HEK293 (cell line): ENCODE data around the gene SMAD7.

Source experiments
- CTCF ChIA-PET: fragments of 350-600 bp; formaldehyde crosslinking; extraction: SDS; loops from one replicate; lab custom pipeline; 2021; ENCODE audit warnings: antibody characterized with exemption; lab: Yijun Ruan, JAX
- POLR2A ChIA-PET: fragments of 300-600 bp; formaldehyde crosslinking; extraction: SDS; loops from one replicate; lab custom pipeline; 2020; ENCODE audit warnings: antibody characterized with exemption, inconsistent platforms; lab: Yijun Ruan, JAX
- H3K27ac ChIP-seq: fragments of 200-500 bp; sonication (Bioruptor generic); 2 replicates; pipeline ENCODE4 v1.5.1; 2014; ENCODE audit warnings: low read depth, low read length, control low read depth, inconsistent platforms; ENCODE audit errors: extremely low read depth
- H3K36me3 ChIP-seq, 2 experiments: fragments of 200-500 bp in 1 of 2; sonication (Bioruptor generic) in 1 of 2; 1 replicate in 1 of 2; 2 replicates in 1 of 2; pipeline ENCODE4 v1.5.1; 2014 to 2017; ENCODE audit warnings: inconsistent platforms in 2 of 2, low read length in 2 of 2; ENCODE audit not compliant: control insufficient read depth in 2 of 2, insufficient read depth in 1 of 2
- H3K4me1 ChIP-seq: fragments of 200-500 bp; sonication (Bioruptor generic); 2 replicates; pipeline ENCODE4 v1.5.1; 2014; ENCODE audit warnings: mild to moderate bottlenecking, low read length, inconsistent platforms; ENCODE audit not compliant: control insufficient read depth, insufficient read depth
- H3K4me3 ChIP-seq: 2 replicates; pipeline ENCODE4 v1.5.1; 2011; ENCODE audit warnings: low read depth, mild to moderate bottlenecking, control low read depth, low read length, moderate library complexity
- H3K9me3 ChIP-seq: fragments of 200-500 bp; sonication (Bioruptor generic); 2 replicates; pipeline ENCODE4 v1.5.1; 2014; ENCODE audit warnings: low read depth, low read length, inconsistent platforms; ENCODE audit not compliant: control insufficient read depth, insufficient read depth
- EGR2 ChIP-seq: fragments of 450-650 bp; formaldehyde crosslinking; IDR thresholded peaks from 2 replicates; pipeline ENCODE4 v1.5.1; 2016; ENCODE audit warnings: low read depth, missing biosample characterization, missing genetic modification characterization
- MYNN ChIP-seq: fragments of 450-650 bp; formaldehyde crosslinking; IDR thresholded peaks from 2 replicates; pipeline ENCODE4 v1.5.1; 2016; ENCODE audit warnings: missing biosample characterization, missing genetic modification characterization, borderline replicate concordance
- YY2 ChIP-seq: fragments of 450-650 bp; formaldehyde crosslinking; IDR thresholded peaks from 2 replicates; pipeline ENCODE4 v1.5.1; 2016; ENCODE audit warnings: missing biosample characterization, missing genetic modification characterization
- ZFP3 ChIP-seq: fragments of 450-650 bp; formaldehyde crosslinking; IDR thresholded peaks from 2 replicates; pipeline ENCODE4 v1.5.1; 2016; ENCODE audit warnings: low read depth, missing biosample characterization, missing genetic modification characterization
- ZNF157 ChIP-seq: fragments of 450-650 bp; formaldehyde crosslinking; IDR thresholded peaks from 2 replicates; pipeline ENCODE4 v1.5.1; 2016; ENCODE audit warnings: missing biosample characterization, missing genetic modification characterization
- ZNF202 ChIP-seq: fragments of 450-650 bp; formaldehyde crosslinking; IDR thresholded peaks from 2 replicates; pipeline ENCODE4 v1.5.1; 2016; ENCODE audit warnings: missing biosample characterization, missing genetic modification characterization, borderline replicate concordance
- ZNF433 ChIP-seq: fragments of 450-650 bp; formaldehyde crosslinking; IDR thresholded peaks from 2 replicates; pipeline ENCODE4 v1.5.1; 2016; ENCODE audit warnings: missing biosample characterization, missing genetic modification characterization, low read depth
- ZNF473 ChIP-seq: fragments of 450-650 bp; formaldehyde crosslinking; IDR thresholded peaks from 2 replicates; pipeline ENCODE4 v1.5.1; 2017; ENCODE audit warnings: missing biosample characterization, missing genetic modification characterization
- ZNF544 ChIP-seq: fragments of 450-650 bp; formaldehyde crosslinking; IDR thresholded peaks from 2 replicates; pipeline ENCODE4 v1.5.0; 2017; ENCODE audit warnings: missing biosample characterization, missing genetic modification characterization
- ZNF610 ChIP-seq: fragments of 450-650 bp; formaldehyde crosslinking; IDR thresholded peaks from 2 replicates; pipeline ENCODE4 v1.5.1; 2016; ENCODE audit warnings: missing biosample characterization, missing genetic modification characterization, borderline replicate concordance
- ZNF626 ChIP-seq: fragments of 450-650 bp; sonication (Bioruptor Pico); formaldehyde crosslinking; IDR thresholded peaks from 2 replicates; pipeline ENCODE4 v1.5.1; 2018; ENCODE audit warnings: missing biosample characterization, missing genetic modification characterization, inconsistent platforms
- ZNF670 ChIP-seq: fragments of 450-650 bp; formaldehyde crosslinking; IDR thresholded peaks from 2 replicates; pipeline ENCODE4 v1.5.1; 2016; ENCODE audit warnings: missing biosample characterization, missing genetic modification characterization, low read depth
- ZNF701 ChIP-seq: fragments of 450-650 bp; formaldehyde crosslinking; IDR thresholded peaks from 2 replicates; pipeline ENCODE4 v1.5.1; 2016; ENCODE audit warnings: missing biosample characterization, missing genetic modification characterization
- TF ChIP-seq, protein P1 (sequence below): fragments of 450-650 bp; formaldehyde crosslinking; IDR thresholded peaks from 2 replicates; pipeline ENCODE4 v1.5.1; 2016; ENCODE audit warnings: missing biosample characterization, missing genetic modification characterization
- TF ChIP-seq, protein P2 (sequence below): fragments of 450-650 bp; formaldehyde crosslinking; IDR thresholded peaks from 2 replicates; pipeline ENCODE4 v1.5.1; 2016; ENCODE audit warnings: missing biosample characterization, missing genetic modification characterization
- TF ChIP-seq, protein P3 (sequence below): fragments of 450-650 bp; formaldehyde crosslinking; IDR thresholded peaks from 2 replicates; pipeline ENCODE4 v1.5.1; 2016; ENCODE audit warnings: missing biosample characterization, missing genetic modification characterization
- TF ChIP-seq, protein P4 (sequence below): fragments of 450-650 bp; formaldehyde crosslinking; IDR thresholded peaks from 2 replicates; pipeline ENCODE4 v1.5.1; 2016; ENCODE audit warnings: missing biosample characterization, missing genetic modification characterization
- TF ChIP-seq, protein P5 (sequence below): fragments of 450-650 bp; formaldehyde crosslinking; IDR thresholded peaks from 2 replicates; pipeline ENCODE4 v1.5.1; 2017; ENCODE audit warnings: missing biosample characterization, missing genetic modification characterization
- TF ChIP-seq, protein P6 (sequence below): fragments of 450-650 bp; formaldehyde crosslinking; IDR thresholded peaks from 2 replicates; pipeline ENCODE4 v1.5.1; 2016; ENCODE audit warnings: missing biosample characterization, missing genetic modification characterization
- TF ChIP-seq, protein P7 (sequence below): fragments of 450-650 bp; formaldehyde crosslinking; IDR thresholded peaks from 2 replicates; pipeline ENCODE4 v1.5.1; 2017; ENCODE audit warnings: missing biosample characterization, missing genetic modification characterization

SMAD7 gene

DNA sequence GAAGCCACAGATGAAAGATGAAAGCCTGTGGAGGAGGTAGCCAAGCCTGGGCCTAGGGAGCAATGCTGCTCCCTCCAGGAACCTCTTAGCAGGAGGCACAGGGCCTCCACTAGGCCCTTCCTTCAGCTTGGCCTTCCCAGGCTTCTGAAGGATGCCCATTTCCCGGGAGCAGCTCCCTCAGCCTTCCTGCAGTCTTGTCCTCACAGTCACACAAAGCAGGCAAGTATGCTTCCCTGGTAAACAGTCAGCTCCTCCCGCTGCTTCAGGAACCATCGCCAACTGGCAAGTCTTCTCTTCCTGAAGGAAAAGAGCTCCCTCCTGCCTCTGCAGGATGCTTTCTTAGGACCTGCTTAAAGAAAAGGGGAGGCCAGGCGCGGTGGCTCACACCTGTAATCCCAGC is 53.2 kb downstream of the SMAD7 start:
- CTCF ChIA-PET: interaction anchor here (0.6 to 1.3 kb wide), 4 partner anchors 13 to 110 kb away, joined by 3 to 4 read pairs (median 3); no protein-coding TSS in a partner anchor

DNA sequence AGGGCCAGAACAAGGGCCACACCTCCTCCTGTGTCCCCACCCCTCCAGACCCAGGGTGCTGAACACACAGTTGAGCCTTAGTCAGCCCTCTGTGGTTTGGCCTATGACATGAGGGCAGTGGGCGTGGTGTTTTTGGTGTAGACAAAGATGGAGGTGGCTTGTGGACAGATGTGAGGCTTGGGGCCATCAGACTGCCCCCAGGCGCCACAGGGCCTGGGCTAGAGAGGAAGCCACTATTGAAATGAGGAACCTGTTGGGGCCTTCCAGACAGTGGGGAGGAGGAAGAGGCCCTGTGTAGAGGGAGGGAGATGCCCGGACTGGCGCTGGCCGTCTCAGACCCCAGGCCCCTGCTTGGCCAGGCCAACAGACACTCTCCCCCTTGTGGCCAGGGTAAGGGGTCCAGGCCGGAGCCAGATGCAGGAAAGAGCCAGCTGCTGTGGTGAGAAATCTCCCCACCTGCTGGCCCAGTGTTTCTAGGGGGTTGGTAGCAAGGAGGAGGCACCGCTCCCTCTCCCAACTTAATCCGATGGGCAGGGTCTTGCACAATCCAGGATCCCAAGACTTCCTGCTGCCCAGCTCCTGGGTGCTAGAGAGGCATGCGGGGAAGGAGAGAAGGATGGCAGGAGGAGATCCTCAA is 53.8 kb downstream of the SMAD7 start:
- POLR2A ChIA-PET: interaction anchor here (0.5 to 1.8 kb wide), 2 partner anchors 19 to 202 kb away, joined by 3 to 4 read pairs; no protein-coding TSS in a partner anchor
- Histone ChIP-seq H3K27ac (no peak overlapping the region), H3K4me1 (peaks cover 6% of the 10 kb centered on the region), H3K9me3 (no peaks in the 10 kb centered on the region), H3K36me3 (no peaks in the 10 kb centered on the region), H3K4me3 (no peak overlapping the region)
- CTCF ChIA-PET: interaction anchor here (0.5 to 1.3 kb wide), 4 partner anchors 14 to 110 kb away, joined by 3 to 4 read pairs (median 3); no protein-coding TSS in a partner anchor
- TF ChIP-seq, protein P1, sequence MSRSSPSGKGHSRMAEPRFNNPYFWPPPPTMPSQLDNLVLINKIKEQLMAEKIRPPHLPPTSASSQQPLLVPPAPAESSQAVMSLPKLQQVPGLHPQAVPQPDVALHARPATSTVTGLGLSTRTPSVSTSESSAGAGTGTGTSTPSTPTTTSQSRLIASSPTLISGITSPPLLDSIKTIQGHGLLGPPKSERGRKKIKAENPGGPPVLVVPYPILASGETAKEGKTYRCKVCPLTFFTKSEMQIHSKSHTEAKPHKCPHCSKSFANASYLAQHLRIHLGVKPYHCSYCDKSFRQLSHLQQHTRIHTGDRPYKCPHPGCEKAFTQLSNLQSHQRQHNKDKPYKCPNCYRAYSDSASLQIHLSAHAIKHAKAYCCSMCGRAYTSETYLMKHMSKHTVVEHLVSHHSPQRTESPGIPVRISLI (tag by site-specific recombination): no peak
- no peak for TF ChIP-seq MYNN (tag by site-specific recombination)
- TF ChIP-seq ZNF626: no peak
- no peak for TF ChIP-seq ZNF157 (tag by site-specific recombination)
- TF ChIP-seq, protein P2, sequence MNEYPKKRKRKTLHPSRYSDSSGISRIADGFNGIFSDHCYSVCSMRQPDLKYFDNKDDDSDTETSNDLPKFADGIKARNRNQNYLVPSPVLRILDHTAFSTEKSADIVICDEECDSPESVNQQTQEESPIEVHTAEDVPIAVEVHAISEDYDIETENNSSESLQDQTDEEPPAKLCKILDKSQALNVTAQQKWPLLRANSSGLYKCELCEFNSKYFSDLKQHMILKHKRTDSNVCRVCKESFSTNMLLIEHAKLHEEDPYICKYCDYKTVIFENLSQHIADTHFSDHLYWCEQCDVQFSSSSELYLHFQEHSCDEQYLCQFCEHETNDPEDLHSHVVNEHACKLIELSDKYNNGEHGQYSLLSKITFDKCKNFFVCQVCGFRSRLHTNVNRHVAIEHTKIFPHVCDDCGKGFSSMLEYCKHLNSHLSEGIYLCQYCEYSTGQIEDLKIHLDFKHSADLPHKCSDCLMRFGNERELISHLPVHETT (tag by site-specific recombination): no peak
- no peak for TF ChIP-seq ZNF473 (tag by site-specific recombination)
- TF ChIP-seq EGR2 (tag by site-specific recombination): peak; percentile 31; the same call in 1 of the 2 replicates
- TF ChIP-seq, protein P3, sequence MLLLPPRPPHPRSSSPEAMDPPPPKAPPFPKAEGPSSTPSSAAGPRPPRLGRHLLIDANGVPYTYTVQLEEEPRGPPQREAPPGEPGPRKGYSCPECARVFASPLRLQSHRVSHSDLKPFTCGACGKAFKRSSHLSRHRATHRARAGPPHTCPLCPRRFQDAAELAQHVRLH (tag by site-specific recombination): no peak
- no peak for TF ChIP-seq ZNF701

More for the DNA sequence above, 53.2 kb downstream of the SMAD7 start:
- peaks cover 11% of the 10 kb centered on the region for H3K4me1 ChIP-seq
- TF ChIP-seq ZNF544 (tag by site-specific recombination): no peak
- TF ChIP-seq YY2: no peak
- no peak for TF ChIP-seq ZNF670
- TF ChIP-seq, protein P4, sequence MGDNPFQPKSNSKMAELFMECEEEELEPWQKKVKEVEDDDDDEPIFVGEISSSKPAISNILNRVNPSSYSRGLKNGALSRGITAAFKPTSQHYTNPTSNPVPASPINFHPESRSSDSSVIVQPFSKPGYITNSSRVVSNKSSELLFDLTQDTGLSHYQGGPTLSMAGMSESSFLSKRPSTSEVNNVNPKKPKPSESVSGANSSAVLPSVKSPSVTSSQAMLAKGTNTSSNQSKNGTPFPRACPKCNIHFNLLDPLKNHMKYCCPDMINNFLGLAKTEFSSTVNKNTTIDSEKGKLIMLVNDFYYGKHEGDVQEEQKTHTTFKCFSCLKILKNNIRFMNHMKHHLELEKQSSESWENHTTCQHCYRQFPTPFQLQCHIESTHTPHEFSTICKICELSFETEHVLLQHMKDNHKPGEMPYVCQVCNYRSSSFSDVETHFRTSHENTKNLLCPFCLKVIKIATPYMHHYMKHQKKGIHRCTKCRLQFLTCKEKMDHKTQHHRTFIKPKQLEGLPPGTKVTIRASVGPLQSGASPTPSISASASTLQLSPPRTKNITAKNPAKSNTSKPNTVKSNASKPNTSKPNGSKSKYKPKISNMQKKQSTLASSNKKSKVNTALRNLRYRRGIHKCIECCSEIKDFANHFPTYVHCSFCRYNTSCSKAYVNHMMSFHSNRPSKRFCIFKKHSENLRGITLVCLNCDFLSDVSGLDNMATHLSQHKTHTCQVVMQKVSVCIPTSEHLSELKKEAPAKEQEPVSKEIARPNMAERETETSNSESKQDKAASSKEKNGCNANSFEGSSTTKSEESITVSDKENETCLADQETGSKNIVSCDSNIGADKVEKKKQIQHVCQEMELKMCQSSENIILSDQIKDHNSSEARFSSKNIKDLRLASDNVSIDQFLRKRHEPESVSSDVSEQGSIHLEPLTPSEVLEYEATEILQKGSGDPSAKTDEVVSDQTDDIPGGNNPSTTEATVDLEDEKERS (tag by site-specific recombination): no peak
- TF ChIP-seq, protein P5, sequence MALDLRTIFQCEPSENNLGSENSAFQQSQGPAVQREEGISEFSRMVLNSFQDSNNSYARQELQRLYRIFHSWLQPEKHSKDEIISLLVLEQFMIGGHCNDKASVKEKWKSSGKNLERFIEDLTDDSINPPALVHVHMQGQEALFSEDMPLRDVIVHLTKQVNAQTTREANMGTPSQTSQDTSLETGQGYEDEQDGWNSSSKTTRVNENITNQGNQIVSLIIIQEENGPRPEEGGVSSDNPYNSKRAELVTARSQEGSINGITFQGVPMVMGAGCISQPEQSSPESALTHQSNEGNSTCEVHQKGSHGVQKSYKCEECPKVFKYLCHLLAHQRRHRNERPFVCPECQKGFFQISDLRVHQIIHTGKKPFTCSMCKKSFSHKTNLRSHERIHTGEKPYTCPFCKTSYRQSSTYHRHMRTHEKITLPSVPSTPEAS: no peak
- TF ChIP-seq ZNF610: no peak
- TF ChIP-seq, protein P2 (tag by site-specific recombination): no peak
- TF ChIP-seq, protein P6, sequence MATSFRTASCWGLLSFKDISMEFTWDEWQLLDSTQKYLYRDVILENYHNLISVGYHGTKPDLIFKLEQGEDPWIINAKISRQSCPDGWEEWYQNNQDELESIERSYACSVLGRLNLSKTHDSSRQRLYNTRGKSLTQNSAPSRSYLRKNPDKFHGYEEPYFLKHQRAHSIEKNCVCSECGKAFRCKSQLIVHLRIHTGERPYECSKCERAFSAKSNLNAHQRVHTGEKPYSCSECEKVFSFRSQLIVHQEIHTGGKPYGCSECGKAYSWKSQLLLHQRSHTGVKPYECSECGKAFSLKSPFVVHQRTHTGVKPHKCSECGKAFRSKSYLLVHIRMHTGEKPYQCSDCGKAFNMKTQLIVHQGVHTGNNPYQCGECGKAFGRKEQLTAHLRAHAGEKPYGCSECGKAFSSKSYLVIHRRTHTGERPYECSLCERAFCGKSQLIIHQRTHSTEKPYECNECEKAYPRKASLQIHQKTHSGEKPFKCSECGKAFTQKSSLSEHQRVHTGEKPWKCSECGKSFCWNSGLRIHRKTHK (tag by site-specific recombination): no peak
- TF ChIP-seq ZNF202: no peak
- no peak for TF ChIP-seq ZFP3 (tag by site-specific recombination)
- TF ChIP-seq, protein P7, sequence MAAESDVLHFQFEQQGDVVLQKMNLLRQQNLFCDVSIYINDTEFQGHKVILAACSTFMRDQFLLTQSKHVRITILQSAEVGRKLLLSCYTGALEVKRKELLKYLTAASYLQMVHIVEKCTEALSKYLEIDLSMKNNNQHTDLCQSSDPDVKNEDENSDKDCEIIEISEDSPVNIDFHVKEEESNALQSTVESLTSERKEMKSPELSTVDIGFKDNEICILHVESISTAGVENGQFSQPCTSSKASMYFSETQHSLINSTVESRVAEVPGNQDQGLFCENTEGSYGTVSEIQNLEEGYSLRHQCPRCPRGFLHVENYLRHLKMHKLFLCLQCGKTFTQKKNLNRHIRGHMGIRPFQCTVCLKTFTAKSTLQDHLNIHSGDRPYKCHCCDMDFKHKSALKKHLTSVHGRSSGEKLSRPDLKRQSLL (tag by site-specific recombination): no peak
- TF ChIP-seq ZNF433 (tag by site-specific recombination): no peak
- TF ChIP-seq, all 188 proteins: peak for 0
- H3K36me3 ChIP-seq: no peaks in the 10 kb centered on the region
- H3K4me3 ChIP-seq: no peak overlapping the region
- POLR2A ChIA-PET: interaction anchor here (0.5 to 1.8 kb wide), 2 partner anchors 18 to 202 kb away, joined by 3 to 4 read pairs; no protein-coding TSS in a partner anchor
- no peaks in the 10 kb centered on the region for H3K9me3 ChIP-seq
- no peak overlapping the region for H3K27ac ChIP-seq
